Measurements from ENCODE around the gene FBXO24.

DNA sequence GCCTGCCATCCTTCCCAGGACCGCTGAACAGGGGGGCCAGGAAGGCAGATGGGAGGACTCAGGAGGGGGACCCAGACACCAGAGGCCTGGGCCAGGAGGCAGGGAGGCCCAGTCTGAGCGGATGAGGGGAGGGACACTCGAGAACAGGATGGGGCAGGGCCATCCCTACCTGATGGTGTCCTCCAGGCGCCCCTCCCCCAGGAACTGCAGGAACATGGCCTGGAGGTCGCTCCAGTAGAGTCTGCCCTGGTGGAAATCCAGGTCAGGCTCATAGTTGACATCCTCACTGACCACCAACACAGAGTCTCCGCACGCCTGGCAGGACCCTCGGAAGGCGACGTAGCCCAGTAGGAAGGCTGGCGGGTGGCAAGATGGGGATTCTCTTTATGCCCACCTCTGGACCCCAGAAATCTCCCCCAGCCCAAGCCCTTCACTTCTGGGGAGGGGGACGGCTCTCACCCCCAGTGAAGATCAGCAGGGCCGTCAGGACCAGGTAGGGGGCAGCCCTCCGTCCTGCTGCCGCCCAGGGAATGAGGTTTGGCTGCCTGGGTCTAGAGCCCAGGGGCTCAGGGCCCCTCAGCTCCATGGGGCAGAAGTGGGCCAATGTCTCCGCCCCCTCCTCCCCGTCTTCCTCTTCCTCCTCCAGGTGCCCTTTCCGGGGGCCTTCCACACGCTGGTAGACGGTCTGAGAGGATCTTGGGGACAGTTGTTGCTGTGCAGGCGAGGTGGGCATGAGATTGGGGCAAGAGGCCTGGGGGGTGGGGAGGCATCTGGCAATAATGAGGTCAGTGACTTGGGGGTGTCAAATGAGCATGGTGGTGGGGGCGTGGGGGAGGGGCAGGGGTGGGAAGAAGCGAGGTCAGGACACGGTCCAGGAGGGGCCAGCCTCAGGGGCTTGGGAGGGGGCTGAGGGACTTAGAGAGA, 54.7 kb downstream of the FBXO24 start:
- TF ChIP-seq, protein P1, sequence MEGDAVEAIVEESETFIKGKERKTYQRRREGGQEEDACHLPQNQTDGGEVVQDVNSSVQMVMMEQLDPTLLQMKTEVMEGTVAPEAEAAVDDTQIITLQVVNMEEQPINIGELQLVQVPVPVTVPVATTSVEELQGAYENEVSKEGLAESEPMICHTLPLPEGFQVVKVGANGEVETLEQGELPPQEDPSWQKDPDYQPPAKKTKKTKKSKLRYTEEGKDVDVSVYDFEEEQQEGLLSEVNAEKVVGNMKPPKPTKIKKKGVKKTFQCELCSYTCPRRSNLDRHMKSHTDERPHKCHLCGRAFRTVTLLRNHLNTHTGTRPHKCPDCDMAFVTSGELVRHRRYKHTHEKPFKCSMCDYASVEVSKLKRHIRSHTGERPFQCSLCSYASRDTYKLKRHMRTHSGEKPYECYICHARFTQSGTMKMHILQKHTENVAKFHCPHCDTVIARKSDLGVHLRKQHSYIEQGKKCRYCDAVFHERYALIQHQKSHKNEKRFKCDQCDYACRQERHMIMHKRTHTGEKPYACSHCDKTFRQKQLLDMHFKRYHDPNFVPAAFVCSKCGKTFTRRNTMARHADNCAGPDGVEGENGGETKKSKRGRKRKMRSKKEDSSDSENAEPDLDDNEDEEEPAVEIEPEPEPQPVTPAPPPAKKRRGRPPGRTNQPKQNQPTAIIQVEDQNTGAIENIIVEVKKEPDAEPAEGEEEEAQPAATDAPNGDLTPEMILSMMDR (conservative IDR thresholded peaks at IDR 0.05; ENCODE audit: low read depth, low read length), result no peak
- no peak for TF ChIP-seq EZH2 (IDR thresholded peaks at IDR 0.05; ENCODE audit: borderline replicate concordance, low read depth, low read length, poor library complexity, severe bottlenecking)
